Ovary (tissue), 3 donors: ENCODE measurements around the gene RACGAP1.

Source experiments
- CTCF ChIP-seq, 3 donors: fragments of 450-650 bp in 2 of 3; fragments of 200-600 bp in 1 of 3; IDR thresholded peaks; one replicate each; pipeline versions ENCODE4 v1.5.1 to v1.8.0; 2016 to 2022; ENCODE audit warnings: antibody characterized with exemption in 3 of 3, mild to moderate bottlenecking in 1 of 3
- EP300 ChIP-seq: sonication (generic); formaldehyde crosslinking; IDR thresholded peaks from one replicate; pipeline ENCODE4 v1.6.1; 2017; ENCODE audit warnings: antibody characterized with exemption
- donor health status: DM: no; HTN: no; CAD: no.

- TF ChIP-seq CTCF (IDR thresholded peaks at IDR 0.05) (peak; percentile 67 to 85 (median 69)), EP300 (no peak)
Observed at GRCh38 chr12:49945394-49946080, 79.8 kb downstream of the RACGAP1 start.
